Colon (tissue), 2 donors: ENCODE results near the gene CCR6.

Experiments
- FAIRE-seq: peaks from 2 replicates; lab custom pipeline; 2012; peaks lifted over from hg19 to GRCh38; lab: Jason Lieb, UNC
- donor health status: control.
- donor health status: control.

CCR6 gene

GRCh38 chr6:167121335-167121841, 1.5 kb upstream of the CCR6 start:
- no peak for FAIRE-seq

GRCh38 chr6:167122041-167122826, 662 bp upstream of the CCR6 start:
- no peak for FAIRE-seq

GRCh38 chr6:167124753-167125152, 1.9 kb downstream of the CCR6 start:
- no peak for FAIRE-seq

- no peak for FAIRE-seq
Measured at GRCh38 chr6:167125410-167125809, 2.5 kb downstream of the CCR6 start.

- FAIRE-seq, result no peak
Measured at GRCh38 chr6:167125855-167126349, 3.0 kb downstream of the CCR6 start.

- no peak for FAIRE-seq
Measured at GRCh38 chr6:167127785-167128531, 5.1 kb downstream of the CCR6 start.

GRCh38 chr6:167129159-167129558, 6.3 kb downstream of the CCR6 start:
- no peak for FAIRE-seq

- no peak for FAIRE-seq
Measured at GRCh38 chr6:167129562-167129961, 6.7 kb downstream of the CCR6 start.

- no peak for FAIRE-seq
Measured at GRCh38 chr6:167130008-167130677, 7.2 kb downstream of the CCR6 start.

- no peak for FAIRE-seq
Measured at GRCh38 chr6:167130712-167131684, 8.1 kb downstream of the CCR6 start.

GRCh38 chr6:167134448-167135328, 11.8 kb downstream of the CCR6 start:
- no peak for FAIRE-seq

GRCh38 chr6:167136376-167136775, 13.5 kb downstream of the CCR6 start:
- FAIRE-seq, result no peak

GRCh38 chr6:167137081-167137480, 14.2 kb downstream of the CCR6 start:
- FAIRE-seq, result no peak

- FAIRE-seq, result no peak
Measured at GRCh38 chr6:167137881-167138280, 15.0 kb downstream of the CCR6 start.

- FAIRE-seq, result no peak
Measured at GRCh38 chr6:167139761-167140160, 16.9 kb downstream of the CCR6 start.

GRCh38 chr6:167140589-167141474, 17.9 kb downstream of the CCR6 start:
- FAIRE-seq, result no peak

GRCh38 chr6:167141667-167142432, 19.0 kb downstream of the CCR6 start:
- FAIRE-seq, result no peak

- no peak for FAIRE-seq
Measured at GRCh38 chr6:167142433-167142761, 19.5 kb downstream of the CCR6 start.

GRCh38 chr6:167143041-167143440, 20.1 kb downstream of the CCR6 start:
- no peak for FAIRE-seq
